SKM-1 (cell line): ENCODE data around the gene RANBP3.

ENCODE experiments used
- DNase-seq: peaks from one replicate; lab custom pipeline; 2025; ENCODE audit not compliant: unreplicated experiment; lab: John Stamatoyannopoulos, UW

The RANBP3 gene

DNA sequence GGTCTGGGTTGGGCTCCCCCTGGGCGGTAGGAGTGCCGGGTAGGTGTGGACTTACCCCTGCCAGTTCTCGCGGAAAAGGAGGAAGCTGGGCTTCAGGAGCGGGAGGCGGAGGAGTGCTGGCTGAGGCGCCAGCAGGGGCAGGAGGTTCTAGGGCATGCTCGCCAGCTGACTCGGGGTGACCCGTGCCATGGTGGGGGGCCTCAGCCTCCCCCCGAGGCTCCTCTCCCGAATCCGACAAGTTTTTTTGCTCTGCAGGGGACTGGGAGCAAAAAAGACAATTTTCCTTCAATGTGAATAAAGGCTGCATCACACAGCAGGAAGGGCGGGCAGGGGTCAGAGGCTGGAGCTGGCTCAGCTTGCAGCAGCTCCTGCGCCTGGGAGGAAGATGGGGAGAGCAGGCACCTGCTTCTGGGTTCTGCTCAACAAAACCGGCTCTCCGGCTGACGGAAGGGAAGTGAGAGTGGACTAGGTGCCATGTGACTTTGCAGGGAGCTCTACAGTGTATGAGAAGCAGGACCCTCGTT, 26.5 kb downstream of the RANBP3 start:
- DNase-seq: no peak

DNA sequence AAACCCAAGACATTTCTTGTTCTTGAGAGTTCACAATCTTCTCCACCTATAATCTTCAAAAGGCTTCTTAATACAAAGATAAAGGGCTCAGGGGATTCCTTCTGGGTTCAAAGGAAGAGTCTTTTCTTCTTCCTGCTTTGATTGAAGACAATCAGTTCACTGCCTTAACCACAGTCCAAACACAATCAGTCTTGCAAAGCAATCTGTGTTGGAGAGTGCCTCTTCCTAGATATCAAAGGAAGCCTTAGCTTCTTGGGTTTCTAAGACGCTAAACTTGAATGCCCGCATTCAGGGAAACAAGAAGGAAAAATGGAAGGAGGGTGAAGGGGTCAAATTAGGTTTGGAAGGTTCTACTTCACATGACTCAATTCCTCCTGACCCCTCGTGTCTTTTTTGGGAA, 27.2 kb downstream of the RANBP3 start:
- DNase-seq: no peak

DNA sequence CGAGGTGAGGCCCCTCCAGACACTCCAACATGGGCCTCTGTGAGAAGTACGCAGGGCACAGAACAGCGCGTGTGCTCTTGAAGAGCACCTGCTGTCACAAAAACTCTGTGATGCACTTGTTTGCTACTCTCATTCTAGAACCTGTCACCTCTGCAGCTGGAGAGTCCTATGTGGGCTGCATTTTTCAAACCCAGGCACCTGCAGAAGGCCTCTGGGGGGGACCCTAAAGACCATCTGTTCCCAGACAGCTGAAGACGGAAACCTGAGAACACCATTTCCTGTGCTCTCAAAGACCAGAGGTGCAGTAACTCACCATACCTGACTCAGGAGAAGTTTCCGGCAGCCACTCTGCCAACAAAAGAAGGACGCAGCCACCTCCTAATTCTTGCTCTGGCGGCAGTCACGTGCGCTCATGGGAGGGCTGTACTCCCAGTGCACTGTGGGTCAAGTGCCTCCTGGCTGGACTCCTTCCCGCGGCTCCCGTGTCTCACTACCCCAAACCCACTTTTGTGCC, 28.1 kb downstream of the RANBP3 start:
- DNase-seq: no peak

DNA sequence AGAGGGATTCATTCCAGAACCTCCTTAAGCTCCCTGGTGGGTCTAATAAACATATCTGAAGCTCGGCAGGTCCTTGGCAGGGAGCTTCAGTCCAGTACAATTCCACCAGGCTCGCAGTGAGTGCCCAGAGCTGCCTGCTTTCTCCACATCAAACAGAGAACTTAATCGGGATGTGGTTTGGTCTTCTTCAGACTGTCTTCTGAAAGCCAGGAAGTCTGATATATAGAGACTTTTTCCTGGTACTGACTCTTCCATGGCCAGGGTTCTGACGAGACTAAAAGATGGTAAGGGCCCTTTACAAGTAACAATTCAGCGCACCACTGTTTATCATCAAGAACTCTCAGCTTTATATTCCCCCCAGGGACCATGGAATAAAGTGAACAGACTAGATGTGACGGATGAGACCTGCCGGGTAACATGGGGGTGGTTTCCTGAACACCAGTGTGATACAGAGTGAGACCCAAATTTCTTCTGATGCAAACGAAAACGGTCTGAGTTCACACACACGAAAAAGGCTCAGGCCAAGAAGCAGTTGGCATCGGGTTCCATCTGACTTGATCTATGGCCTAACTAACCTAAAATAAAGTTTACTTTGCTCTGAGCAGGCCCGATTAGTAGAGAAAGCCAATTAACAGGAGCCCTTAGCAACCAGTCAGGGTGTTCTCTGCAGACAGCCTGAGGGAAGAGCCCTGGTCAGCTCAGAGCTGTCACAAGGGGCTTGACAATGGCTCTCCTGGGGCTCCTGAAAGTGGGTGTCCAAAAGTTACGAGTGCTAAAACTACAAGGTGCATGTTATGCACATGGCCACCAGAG, 29.0 kb downstream of the RANBP3 start:
- no peak for DNase-seq

DNA sequence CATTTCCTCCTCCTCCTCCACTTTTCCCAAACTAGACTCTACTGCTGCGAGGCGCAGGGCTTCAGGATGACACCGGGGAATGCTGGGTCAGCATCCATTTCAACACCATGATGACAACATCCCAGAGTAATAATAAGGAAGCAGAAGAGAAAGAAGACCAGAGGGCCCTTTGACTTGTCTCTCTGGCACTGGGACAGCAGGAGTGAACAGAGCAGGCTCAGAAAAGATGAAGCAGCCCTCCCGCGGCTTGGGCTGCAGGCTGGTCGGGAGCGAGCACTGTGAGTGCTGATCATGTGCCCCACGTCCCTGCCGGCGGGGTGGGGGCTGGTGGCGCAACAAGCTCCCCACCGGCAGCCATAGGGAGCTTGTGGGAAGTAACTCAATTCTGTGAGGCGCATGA, 30.5 kb downstream of the RANBP3 start:
- no peak for DNase-seq

DNA sequence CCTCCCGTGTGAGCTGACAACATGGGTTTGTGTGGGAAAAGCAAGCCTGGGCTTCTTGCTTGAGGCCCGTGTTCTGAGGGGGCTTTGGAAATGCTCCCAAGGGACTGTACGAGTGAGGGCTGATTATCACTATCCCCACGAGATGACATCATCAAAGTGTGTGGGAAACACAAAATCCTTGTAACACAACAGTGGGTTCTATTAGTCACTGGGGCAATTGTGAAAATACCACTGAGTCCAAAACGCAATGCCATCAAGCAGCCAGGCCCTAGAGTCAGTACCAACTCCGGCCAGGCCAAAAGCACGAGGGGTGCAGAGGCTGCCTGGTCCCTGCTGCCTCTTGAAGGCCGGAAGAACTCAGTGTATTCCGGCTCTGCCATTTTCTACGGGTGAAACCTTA, 34.3 kb downstream of the RANBP3 start:
- DNase-seq: no peak

DNA sequence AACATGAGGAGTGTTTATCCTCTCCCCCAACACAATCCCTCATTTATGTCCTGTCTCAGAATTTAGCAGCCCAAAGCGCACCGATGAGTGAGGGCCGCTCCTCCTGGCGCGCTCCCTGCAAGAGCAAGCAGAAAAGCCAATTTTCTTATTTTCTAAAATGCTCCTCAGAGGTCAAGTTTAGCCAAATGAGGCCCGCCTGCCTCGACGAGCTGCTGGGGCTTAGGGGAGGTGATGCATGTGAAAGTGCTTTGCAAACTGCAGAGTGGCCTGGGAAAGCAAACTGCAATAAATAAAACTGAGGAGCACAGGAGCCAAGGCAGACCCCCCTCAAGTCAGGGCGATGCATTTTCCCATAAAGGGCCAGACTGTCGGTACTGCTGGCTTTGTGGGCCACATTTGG, 34.9 kb downstream of the RANBP3 start:
- DNase-seq: no peak

DNA sequence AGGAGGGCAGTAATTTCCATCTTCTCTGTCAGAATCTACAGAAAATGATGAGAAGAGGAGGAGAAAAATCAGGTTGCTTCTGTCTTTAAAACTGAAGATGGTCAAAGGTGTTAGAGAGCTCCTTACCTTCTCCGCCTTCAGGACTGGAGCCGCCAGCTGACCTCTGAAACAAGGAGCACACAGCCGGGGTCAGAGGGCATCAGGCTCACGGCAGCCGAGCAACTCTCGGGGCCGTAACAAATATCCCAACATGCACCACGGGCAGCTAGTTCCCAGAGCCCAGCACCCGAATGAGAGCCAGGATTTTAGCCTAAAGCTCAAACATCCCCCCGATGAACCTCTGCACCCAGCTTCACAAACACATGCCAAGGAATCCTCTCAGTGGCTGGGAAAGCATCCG, 36.3 kb downstream of the RANBP3 start:
- DNase-seq: no peak

DNA sequence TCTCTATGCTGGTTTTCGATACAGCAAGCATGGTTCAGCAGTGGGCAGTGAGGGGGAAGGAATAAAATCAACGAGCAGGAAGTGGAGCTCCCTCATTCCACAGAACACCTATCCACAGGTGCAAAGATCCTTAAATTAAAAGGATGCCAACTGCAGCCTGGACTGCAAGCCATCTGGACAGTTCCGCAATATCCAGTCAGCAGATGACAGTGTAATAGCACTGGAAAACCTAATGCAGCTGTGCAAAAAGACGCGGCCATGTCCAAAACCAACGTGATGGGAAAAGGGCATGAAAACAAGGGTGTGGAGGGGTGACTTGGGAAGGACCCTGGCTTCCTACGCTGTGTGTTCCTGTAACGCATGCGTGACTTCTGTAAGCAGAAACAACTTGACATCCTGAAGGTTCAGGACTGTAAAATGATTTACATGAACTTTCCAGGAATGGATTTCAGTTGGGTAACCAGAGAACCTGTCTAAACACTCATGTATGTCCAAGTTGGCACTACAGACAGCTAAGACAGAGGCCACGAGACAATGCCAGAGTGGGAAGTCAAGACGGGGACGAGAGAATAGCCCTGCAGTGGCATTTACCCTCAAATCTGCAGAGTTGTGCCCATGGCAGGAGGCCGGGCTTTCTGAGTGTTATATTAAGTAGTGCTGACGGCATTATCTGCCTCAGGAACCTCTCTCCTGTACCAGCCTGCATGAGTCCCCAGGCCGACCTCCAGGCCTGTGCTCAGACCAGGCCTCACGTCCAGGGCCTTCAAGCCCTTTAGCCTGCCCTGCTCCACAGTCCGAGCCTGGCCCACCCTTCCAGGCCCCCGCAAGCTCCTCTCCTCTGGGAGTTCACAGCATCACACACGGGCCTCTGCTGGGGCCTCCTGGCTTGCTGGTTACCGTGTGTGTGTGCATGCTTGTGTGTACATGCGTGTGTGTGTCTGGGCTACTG, 37.4 kb downstream of the RANBP3 start:
- DNase-seq: no peak

DNA sequence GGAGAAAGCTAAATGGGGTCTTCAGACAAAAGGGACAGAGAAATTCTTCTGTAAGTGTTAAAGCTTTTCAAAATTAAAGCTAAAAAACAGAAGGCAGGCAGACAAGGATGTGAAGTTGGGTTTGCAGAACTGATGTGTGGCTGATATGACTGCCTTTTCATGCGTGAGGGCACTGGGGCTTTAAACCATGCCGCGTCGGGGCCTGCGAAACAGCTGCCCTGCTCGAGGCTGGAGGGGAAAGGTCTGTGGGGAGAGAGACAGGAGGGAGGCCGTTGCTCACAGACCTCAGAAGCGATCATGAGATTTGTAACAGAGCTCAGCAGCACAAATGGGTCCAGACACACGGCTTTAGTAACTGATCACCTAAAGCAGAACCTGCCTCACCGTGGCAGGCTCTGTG, 40.4 kb downstream of the RANBP3 start:
- DNase-seq: no peak

DNA sequence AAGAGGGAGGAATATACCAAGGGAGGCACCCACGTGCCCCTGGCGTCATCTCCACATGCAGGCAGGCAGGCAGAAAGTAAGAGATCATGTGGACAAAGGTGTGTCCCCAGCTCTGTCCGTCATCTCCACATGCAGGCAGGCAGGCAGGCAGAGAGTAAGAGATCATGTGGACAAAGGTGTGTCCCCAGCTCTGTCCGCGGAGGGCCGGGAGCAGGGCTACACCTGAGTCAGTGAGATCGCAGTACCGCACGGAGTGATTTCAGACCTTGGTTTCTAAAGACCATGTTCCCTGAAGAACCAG, 41.7 kb downstream of the RANBP3 start:
- no peak for DNase-seq

DNA sequence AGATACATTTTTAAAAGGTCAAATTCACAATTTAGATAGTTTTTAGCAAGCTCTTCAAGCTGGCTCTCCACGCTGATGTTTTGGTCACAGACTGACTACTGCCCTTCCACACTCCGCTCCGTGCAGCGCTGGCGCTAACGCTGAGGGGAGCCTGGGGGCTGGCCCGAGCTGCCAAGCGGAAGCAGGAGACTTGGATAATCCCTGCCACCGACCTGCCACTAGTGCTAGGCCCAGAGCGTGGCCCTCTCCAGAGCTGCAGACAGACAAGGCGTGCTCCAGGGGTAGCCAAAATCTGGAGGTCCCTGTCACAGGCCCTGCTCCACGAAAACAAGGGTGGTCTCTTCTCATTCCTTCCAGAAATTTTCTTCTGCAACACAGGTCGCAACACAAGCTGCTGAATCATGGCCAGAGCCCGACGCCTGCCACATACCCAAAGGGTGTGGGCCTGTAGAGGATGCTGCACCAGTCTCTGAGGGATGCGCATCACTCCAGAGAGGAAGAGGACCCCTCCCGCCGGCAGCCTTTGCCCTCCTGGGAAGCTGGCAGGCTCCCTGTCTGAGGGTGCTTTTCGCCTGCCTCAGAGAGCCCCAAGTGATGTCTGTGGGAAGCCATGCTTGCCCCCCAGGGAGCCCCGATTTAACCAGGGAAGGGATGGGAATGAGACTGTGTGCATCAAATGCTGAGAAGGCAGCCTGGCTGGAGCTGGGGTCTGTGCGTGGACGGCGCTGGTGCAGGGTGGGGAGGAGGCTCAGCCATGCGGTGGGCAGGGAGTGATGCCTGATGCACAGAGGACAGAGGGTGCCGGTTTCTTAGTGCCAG, 42.3 kb downstream of the RANBP3 start:
- no peak for DNase-seq

DNA sequence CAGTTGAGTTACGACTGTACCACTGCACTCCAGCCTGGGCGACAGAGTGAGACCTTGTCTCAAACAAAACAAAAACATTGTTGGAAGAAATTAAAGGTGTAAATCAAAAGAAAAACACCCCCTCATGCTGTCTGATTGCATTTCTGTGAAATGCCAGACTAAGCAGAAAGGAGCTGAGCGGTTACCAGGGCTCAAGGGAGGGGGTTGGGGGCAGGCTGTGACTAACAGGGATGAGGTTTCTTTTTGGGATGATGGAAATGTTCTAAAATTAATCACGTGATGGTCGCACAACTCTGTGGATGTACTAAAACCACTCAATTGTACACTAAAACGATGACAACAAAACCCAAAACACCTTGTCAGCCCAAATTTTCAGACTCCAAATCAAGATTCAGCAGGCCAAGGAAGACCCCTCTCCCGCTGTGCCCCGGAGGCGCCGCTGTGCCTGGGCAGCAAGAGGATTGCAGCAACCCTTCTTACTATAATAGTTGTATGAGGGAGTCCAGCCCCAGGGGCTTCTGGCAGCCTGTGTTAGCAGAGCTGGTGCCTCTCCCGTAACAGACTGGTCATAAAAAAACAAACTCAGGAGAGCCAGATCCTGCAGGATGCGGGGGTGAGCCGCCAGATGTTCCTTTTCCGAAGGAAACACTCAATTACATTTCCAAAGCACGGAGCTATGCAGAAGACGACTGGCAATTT, 43.0 kb downstream of the RANBP3 start:
- no peak for DNase-seq

DNA sequence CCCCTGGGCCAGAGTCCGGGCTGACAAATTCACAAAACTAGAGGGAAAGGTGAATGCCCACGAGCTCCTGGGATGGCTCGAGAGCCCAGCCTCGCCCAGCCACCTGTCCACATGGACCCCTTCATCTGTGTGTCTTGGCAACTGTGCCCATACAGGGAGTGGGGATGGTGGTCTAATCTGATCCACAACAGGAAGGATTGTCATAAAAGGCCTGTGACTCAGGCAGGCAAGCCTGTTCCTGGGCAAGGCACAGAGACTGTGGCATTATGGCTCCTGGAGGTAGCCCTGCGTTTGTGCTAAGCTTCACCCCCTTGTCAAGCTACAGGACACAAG, 43.9 kb downstream of the RANBP3 start:
- no peak for DNase-seq

DNA sequence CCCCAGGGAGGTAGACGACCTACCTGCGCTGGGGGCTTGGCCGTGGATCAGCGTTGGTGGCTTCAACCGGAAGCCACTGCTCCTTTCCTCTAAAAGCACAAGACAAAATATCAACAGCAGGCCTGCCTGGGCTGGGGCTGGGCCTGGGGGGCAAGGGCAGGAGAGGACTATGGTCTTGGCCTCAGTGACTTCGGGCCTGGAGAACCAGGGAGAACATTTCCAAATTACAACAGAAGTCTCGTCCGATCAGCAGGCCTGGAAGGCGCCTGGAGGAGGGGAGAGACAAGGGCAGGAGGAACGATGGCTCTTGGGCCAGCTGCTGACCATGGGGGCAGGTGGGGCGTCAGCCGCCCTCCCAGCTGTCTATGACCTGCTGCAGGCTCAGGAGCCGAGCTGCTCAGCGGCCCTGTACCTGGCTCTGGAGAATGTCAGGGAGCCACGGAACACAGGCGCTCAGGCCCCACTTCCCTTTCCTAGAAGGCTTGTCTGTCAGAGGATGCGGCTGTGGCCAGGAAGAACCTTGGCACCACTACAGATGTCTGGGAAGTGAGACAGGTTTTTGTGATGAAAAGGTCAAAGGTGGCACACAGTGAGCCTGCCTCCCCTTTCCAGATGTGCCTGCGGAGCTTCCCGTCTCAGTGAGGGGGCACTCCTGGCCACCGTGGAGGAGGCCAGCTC, 44.4 kb downstream of the RANBP3 start:
- no peak for DNase-seq

DNA sequence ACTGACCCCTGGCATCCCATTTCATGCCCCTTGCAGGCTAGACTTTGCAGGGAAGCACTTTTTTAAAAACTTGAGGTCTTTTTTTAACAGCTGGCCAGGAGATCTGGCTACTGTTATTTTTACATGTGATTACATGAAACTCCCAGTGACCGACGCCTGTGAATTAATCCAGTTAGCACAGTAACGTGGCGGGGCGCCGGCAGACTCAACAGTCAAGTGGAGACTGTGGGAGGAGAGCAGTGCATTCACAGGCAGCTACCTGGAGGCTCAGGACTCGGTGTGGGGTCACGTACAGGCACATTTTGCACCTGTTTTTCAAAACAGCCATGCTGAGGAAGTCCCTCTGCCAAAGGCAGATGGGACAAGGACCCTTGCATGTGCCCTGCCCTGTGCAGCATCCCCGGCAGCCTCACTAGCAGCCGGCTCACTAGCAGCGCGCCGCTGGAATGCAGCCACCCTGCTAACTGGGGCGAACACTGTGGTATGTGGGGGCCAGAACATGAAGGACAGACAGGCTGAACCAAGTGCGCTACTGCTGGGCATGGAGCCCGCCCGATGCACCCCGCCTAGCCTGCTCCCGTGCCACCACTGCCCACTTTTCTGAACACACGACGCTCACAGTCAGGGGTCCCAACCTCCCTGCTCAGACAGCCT, 45.2 kb downstream of the RANBP3 start:
- no peak for DNase-seq

DNA sequence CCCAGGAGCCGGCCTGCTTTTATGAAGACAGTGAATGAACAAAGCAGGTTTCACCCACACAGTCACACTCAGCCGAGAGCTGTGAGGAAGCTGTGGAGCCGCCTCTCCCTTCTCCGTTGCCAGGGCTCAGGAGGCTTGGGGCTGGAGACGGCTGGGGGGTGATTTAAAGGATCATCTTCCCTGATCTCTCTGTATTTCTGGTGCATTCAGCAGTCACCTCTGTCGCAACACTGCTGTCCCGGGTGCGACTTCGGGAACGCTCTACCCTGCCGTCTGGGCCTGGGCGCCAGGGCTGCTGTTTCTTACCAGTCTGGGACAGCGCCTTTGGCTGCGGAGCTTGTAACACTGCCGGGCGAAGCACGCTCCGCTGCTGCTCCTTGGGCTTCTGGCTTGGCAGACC, 45.8 kb downstream of the RANBP3 start:
- DNase-seq: no peak

DNA sequence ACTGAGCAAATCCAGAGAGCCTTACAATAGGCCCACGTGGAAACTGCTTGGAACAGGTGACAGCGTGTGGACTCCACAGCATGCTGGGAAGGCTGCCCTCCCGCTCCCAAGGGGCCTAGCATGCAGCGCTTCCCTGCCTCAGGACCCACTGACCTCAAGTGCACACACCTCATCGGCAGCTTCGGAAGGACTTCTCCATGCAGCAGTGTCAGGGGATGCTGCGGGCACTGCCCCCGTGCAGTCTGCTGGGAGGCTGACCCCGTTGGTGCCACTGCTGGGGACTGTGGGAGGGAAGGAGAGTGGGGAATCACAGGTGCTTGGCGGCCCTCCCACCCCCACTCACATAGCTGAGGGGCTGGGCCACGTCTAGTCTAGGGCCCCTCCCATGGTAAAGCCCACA, 46.7 kb downstream of the RANBP3 start:
- DNase-seq: no peak

DNA sequence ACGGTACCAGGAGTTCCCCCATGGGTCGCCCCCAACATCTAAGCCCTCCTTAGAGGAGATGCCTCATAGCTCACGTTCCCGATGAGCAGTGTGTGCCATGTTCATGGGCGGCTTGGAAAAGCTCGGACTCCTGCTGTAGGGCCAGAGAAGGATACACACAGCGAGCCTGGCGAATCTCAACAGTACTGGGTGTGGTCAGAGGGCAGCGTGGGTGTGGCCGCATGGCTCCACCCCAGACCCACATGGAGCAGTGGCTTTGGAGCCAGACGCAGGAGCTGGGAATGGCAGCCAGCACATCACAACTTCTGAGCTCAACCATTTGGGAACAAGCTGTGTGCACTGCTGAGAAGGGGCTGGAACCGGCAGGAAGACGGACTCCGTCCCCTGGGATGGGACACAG, 48.3 kb downstream of the RANBP3 start:
- DNase-seq: no peak

DNA sequence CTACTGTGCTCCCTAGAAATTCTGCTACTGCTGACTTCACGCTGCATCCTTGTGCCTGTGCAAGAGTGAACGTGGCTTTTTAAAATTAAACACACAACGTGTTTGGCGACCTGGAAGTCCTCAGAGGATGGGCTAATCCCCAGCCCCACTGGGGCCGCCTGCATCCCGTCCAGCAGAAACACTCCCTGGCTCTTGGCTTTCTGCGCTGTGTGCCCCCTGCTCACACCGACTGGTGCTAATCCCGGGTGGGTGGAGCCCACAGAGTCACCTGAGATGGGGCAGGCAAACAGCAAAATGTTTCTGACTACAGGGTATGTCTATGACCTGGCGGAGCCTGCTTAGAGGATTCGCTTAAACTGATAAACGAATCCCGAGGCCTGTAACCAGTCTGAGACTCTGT, 48.8 kb downstream of the RANBP3 start:
- no peak for DNase-seq
